Measurements from ENCODE around the gene GPR137. TPM values are rescaled to one million over a fixed set of nuclear protein-coding genes. Genes with fewer than 3 reads are reported as not detected.

Gene GPR137
- total RNA-seq, 1 donor from 2014 or later = 71.4 TPM

DNA sequence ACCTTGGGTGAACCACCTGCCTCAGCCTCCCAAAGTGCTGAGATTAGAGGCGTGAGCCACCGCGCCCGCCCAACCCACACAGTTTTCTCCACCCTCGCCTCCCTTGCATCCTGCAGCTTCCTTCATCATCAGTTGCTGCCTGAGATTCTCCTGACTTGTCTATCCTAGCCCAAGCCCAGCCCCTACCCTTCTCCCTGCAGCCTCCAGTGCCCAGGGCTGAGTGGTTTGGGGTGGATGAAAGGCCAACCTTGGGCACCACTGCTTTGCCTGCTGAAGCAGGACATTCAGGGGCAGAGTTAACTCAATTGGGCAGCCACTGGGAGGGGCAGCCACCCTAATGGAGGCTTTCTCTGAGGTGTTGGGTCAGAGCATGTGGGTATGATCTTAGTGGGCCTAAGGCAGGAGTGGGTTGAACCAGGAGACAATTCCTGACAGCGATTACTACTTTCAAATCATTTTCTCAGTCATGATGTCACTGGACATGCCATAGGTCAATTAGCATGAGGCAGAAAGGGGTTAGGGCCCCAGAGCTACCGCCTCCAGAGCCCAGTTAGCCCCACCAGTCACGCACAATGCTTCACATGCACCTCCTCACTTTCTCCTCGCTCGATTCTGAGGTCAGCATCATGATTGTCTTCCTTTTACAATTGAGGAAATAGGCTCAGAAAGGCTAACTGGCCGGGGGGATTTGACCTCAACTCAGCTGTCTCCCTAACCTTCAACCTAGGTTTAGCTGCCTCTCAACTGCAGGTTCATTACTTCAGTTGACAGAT is 45.8 kb upstream of the GPR137 start:
- peak overlapping the region; percentile 91 for H3K4me3 Mint-ChIP-seq (ENCODE audit: unreplicated experiment)
- no peak for DNase-seq (ENCODE audit: extremely low spot score, unreplicated experiment)

DNA sequence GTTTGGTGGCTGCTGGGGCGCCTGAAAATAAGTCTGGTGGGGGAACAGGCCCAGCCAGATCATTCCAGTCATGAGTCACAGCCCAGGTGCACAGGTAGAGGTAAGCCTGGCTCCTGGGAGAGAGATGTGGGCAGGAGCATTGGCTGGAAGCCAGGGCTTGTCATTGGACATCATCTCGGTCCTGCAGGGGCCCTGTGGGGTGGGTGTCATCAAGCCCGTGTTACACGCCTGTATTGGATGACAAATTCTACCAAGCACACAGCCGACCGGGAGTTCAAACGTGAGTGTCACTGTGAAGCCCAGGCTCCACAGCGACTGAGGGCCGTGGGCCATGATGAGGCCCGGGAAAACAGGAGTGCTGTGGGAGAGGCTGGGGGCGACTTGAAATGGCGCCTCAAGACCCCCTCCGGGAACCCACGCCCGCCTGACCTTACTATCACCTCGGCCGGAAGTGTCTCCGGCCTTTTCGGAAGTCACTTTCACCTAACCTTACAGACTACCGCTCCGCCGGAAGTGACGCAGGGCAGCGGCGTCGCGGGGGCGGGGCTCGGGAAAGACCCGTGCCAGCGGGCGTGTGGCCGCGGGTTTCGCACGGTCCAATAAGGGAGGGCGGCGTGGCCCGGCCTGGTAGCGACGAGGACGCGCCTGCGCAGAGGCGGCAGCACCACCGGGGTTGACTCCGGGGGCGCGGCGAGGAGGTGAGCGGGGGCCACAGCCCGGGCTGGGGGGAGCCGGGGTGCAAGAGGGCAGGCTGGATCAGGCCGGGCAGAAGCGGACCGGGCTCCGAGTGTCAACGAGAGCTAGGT is 45.0 kb upstream of the GPR137 start, which contains the start of gene FKBP2:
FKBP2 (plus strand) TSS at position 661 of the 806 bp plus-strand sequence. CDS start 1,293 bp downstream, outside the sequence.
- H3K27ac Mint-ChIP-seq (ENCODE audit: unreplicated experiment) = peak within 1 kb of the TSS; percentile 96
- H3K9me3 Mint-ChIP-seq (ENCODE audit: unreplicated experiment) = no peaks in the 10 kb centered on the region
- peaks cover 39% of the 10 kb centered on the region for H3K4me1 Mint-ChIP-seq (ENCODE audit: unreplicated experiment)
- H3K36me3 Mint-ChIP-seq (ENCODE audit: unreplicated experiment) = peaks cover 12% of the 10 kb centered on the region
- TF ChIP-seq, protein P1, sequence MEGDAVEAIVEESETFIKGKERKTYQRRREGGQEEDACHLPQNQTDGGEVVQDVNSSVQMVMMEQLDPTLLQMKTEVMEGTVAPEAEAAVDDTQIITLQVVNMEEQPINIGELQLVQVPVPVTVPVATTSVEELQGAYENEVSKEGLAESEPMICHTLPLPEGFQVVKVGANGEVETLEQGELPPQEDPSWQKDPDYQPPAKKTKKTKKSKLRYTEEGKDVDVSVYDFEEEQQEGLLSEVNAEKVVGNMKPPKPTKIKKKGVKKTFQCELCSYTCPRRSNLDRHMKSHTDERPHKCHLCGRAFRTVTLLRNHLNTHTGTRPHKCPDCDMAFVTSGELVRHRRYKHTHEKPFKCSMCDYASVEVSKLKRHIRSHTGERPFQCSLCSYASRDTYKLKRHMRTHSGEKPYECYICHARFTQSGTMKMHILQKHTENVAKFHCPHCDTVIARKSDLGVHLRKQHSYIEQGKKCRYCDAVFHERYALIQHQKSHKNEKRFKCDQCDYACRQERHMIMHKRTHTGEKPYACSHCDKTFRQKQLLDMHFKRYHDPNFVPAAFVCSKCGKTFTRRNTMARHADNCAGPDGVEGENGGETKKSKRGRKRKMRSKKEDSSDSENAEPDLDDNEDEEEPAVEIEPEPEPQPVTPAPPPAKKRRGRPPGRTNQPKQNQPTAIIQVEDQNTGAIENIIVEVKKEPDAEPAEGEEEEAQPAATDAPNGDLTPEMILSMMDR (IDR thresholded peaks at IDR 0.05) = no peak
- peak; percentile 100 for DNase-seq (ENCODE audit: extremely low spot score, unreplicated experiment)
- H3K27me3 Mint-ChIP-seq (ENCODE audit: unreplicated experiment) = no peaks in the 10 kb centered on the region
- peak within 1 kb of the TSS; percentile 91 for H3K4me3 Mint-ChIP-seq (ENCODE audit: unreplicated experiment)

More for the DNA sequence above, 45.8 kb upstream of the GPR137 start:
- no peaks in the 10 kb centered on the region for H3K9me3 Mint-ChIP-seq (ENCODE audit: unreplicated experiment)
- H3K4me1 Mint-ChIP-seq (ENCODE audit: unreplicated experiment) = peaks cover 42% of the 10 kb centered on the region
- H3K36me3 Mint-ChIP-seq (ENCODE audit: unreplicated experiment) = peaks cover 14% of the 10 kb centered on the region
- TF ChIP-seq, protein P1 (IDR thresholded peaks at IDR 0.05) = no peak
- peak overlapping the region; percentile 96 for H3K27ac Mint-ChIP-seq (ENCODE audit: unreplicated experiment)
- no peaks in the 10 kb centered on the region for H3K27me3 Mint-ChIP-seq (ENCODE audit: unreplicated experiment)

DNA sequence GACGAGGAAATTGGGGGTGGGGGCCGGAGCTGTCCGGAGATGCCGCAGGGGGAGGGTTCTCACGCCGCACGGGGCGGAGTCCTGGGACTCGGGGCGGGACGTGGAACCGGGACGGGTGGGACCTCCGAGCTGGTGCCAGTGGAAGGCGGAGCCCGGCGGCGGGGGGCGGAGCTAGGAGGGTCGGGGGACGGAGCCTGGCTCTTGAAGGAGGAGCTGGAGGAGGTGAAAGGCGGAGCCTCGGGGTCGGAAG is 44.5 kb upstream of the GPR137 start:
- DNase-seq (ENCODE audit: extremely low spot score, unreplicated experiment) = peak; percentile 100
- H3K27me3 Mint-ChIP-seq (ENCODE audit: unreplicated experiment) = no peaks in the 10 kb centered on the region

DNA sequence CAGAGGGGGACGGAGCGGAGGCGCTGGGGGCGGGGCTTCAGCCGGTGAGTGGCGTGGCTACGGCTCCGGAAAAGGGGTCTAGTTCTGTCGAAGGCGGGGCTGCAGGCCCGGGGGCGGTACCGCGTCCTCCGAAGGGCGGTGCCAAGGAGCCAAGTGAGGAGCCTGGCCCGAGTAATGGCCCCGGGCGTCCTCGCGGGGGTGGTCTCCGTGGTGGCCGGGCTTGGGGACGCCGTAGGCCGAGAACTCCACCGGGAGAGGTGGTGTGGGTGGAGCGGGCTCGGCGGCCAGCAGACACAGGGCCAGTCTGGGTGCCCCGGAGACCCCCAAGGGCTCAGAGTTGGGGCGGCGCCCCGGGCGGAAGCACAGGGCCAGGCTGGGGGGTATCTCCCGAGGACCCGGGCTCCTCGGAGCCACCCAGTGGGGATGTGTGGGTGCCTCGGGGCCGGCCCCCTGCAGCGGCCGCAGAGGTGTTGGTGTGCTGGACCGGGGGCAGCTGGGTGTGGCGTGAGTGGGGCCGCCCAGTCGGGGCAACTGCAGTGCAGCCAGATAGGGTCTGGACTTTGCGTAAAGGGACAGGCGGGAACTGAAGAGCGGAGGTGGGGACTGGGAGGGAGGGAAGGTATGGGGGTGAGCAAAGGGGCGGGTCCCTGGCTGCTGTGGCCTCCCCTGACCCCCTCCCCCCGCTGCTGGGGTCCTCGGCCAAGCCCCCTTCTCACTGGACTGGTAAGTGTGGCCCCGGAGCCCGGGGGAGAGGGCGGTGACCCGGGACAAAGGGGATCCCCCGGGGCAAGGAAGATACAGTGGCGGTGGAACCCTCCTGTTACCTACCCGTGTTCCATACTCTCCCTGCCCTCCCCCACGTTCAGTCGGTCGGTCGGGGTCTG is 43.9 kb upstream of the GPR137 start:
- Mint-ChIP-seq H3K4me1 (ENCODE audit: unreplicated experiment) (peaks cover 37% of the 10 kb centered on the region), H3K27ac (ENCODE audit: unreplicated experiment) (peak overlapping the region; percentile 96), H3K9me3 (ENCODE audit: unreplicated experiment) (no peaks in the 10 kb centered on the region), H3K27me3 (ENCODE audit: unreplicated experiment) (no peaks in the 10 kb centered on the region), H3K36me3 (ENCODE audit: unreplicated experiment) (peaks cover 12% of the 10 kb centered on the region), H3K4me3 (ENCODE audit: unreplicated experiment) (peak overlapping the region; percentile 91)
- TF ChIP-seq, protein P1 (IDR thresholded peaks at IDR 0.05) = no peak
- DNase-seq (ENCODE audit: extremely low spot score, unreplicated experiment) = no peak

More for the DNA sequence above, 44.5 kb upstream of the GPR137 start:
- Mint-ChIP-seq H3K9me3 (ENCODE audit: unreplicated experiment) (no peaks in the 10 kb centered on the region), H3K4me3 (ENCODE audit: unreplicated experiment) (peak overlapping the region; percentile 91), H3K27ac (ENCODE audit: unreplicated experiment) (peak overlapping the region; percentile 96), H3K36me3 (ENCODE audit: unreplicated experiment) (peaks cover 12% of the 10 kb centered on the region), H3K4me1 (ENCODE audit: unreplicated experiment) (peaks cover 37% of the 10 kb centered on the region)
- TF ChIP-seq, protein P1 (IDR thresholded peaks at IDR 0.05) = no peak
